Activated CD4-positive, alpha-beta memory T cell treated with anti-CD3 and anti-CD28 coated beads for 36 hours (primary cell): ENCODE results near the gene NAPEPLD. TPM values are rescaled to one million over a fixed set of nuclear protein-coding genes. Genes with fewer than 3 reads are reported as not detected.
A peak's percentile ranks its signal among the peaks of the same experiment; 100 is the strongest.
"Not testable (repeated sequence)": the region's sequence is repeated elsewhere in the genome, so short reads cannot be mapped to it uniquely, and the experiment has no call there.

Experiments
- CTCF ChIA-PET: fragments of 350-600 bp; sonication (Branson Sonifier 250); formaldehyde crosslinking; loops from one replicate; lab custom pipeline; 2021; ENCODE audit warnings: antibody characterized with exemption, inconsistent platforms; lab: Charles Lee
- POLR2A ChIA-PET: fragments of 350-600 bp; sonication (Branson Sonifier 250); formaldehyde crosslinking; loops from one replicate; lab custom pipeline; 2021; ENCODE audit warnings: antibody characterized with exemption; lab: Charles Lee
- DNase-seq: peaks from one replicate; pipeline ENCODE4 v3.0.0-alpha.2; 2020
- H3K27ac Mint-ChIP-seq: one replicate; pipeline ENCODE4 v1.8.0; 2021; ENCODE audit warnings: mixed read lengths
- H3K27me3 Mint-ChIP-seq: one replicate; pipeline ENCODE4 v1.8.0; 2021; ENCODE audit warnings: mixed read lengths
- H3K36me3 Mint-ChIP-seq: one replicate; pipeline ENCODE4 v1.8.0; 2021; ENCODE audit warnings: mixed read lengths
- H3K4me1 Mint-ChIP-seq: one replicate; pipeline ENCODE4 v1.8.0; 2021; ENCODE audit warnings: low read depth, mixed read lengths
- H3K4me3 Mint-ChIP-seq: one replicate; pipeline ENCODE4 v1.8.0; 2021; ENCODE audit warnings: mild to moderate bottlenecking, mixed read lengths
- H3K9me3 Mint-ChIP-seq: one replicate; pipeline ENCODE4 v1.8.0; 2021; ENCODE audit warnings: mixed read lengths
- intact Hi-C: fragments of 100-400 bp; cut with micrococcal nuclease; formaldehyde crosslinking; loops from one replicate; pipeline ENCODE4 v1.15.1; 2023
- total RNA-seq, 2 experiments: library from RNA; stranded (reverse); gene quantifications; one replicate each; pipeline ENCODE4 v1.2.3, GENCODE V29; 2021

The NAPEPLD gene
- total RNA-seq, 2 experiments from 2014 or later: 8.4 to 9.3 TPM

GRCh38 chr7:103095558-103095957, 53.3 kb downstream of the NAPEPLD start:
- H3K9me3 Mint-ChIP-seq, intact Hi-C loops, POLR2A ChIA-PET, H3K4me1 Mint-ChIP-seq, CTCF ChIA-PET, H3K27ac Mint-ChIP-seq, H3K4me3 Mint-ChIP-seq, H3K27me3 Mint-ChIP-seq, DNase-seq: not testable (repeated sequence)
- H3K36me3 Mint-ChIP-seq: peaks cover 33% of the 10 kb centered on the region

- Mint-ChIP-seq H3K27ac (no peak overlapping the region), H3K36me3 (peaks cover 38% of the 10 kb centered on the region), H3K27me3 (no peaks in the 10 kb centered on the region), H3K9me3 (no peaks in the 10 kb centered on the region), H3K4me3 (no peak overlapping the region), H3K4me1 (no peaks in the 10 kb centered on the region)
- intact Hi-C loops: no loop called here
- no peak for DNase-seq
- ChIA-PET CTCF (no interaction called here), POLR2A (no interaction called here)
These were observed 54.8 kb downstream of the NAPEPLD start for GRCh38 chr7:103094102-103094501.

- peaks cover 42% of the 10 kb centered on the region for H3K36me3 Mint-ChIP-seq
These were observed 55.5 kb downstream of the NAPEPLD start for GRCh38 chr7:103093429-103093828.

GRCh38 chr7:103092321-103092720, 56.6 kb downstream of the NAPEPLD start:
- H3K4me3 Mint-ChIP-seq, H3K9me3 Mint-ChIP-seq, intact Hi-C loops, DNase-seq, H3K27me3 Mint-ChIP-seq, POLR2A ChIA-PET, H3K4me1 Mint-ChIP-seq: not testable (repeated sequence)
- Mint-ChIP-seq H3K36me3 (peaks cover 44% of the 10 kb centered on the region), H3K27ac (peak overlapping the region; percentile 40)
- CTCF ChIA-PET: interaction anchor here (1.0 kb wide), 1 partner anchor 17 kb away, joined by 3 read pairs; the partner anchor contains the start of gene ARMC10

More at GRCh38 chr7:103093429-103093828, 55.5 kb downstream of the NAPEPLD start:
- ChIA-PET CTCF (interaction anchor here (1.0 kb wide), 1 partner anchor 18 kb away, joined by 3 read pairs; the partner anchor contains the start of gene ARMC10), POLR2A (no interaction called here)
- no peak for DNase-seq
- Mint-ChIP-seq H3K4me1 (no peaks in the 10 kb centered on the region), H3K27me3 (no peaks in the 10 kb centered on the region), H3K9me3 (no peaks in the 10 kb centered on the region), H3K4me3 (no peak overlapping the region), H3K27ac (no peak overlapping the region)
- intact Hi-C loops: no loop called here

GRCh38 chr7:103083210-103083609, 65.7 kb downstream of the NAPEPLD start:
- CTCF ChIA-PET: no interaction called here
- H3K36me3 Mint-ChIP-seq: peaks cover 20% of the 10 kb centered on the region
- H3K27me3 Mint-ChIP-seq: no peaks in the 10 kb centered on the region
- no peak overlapping the region for H3K4me3 Mint-ChIP-seq
- no peaks in the 10 kb centered on the region for H3K9me3 Mint-ChIP-seq
- POLR2A ChIA-PET: no interaction called here
- intact Hi-C loops: no loop called here
- no peak for DNase-seq
- H3K27ac Mint-ChIP-seq: no peak overlapping the region
- H3K4me1 Mint-ChIP-seq: peaks cover 9% of the 10 kb centered on the region

GRCh38 chr7:103082497-103082896, 66.4 kb downstream of the NAPEPLD start:
- Mint-ChIP-seq H3K4me1 (peaks cover 13% of the 10 kb centered on the region), H3K27me3 (no peaks in the 10 kb centered on the region), H3K4me3 (no peak overlapping the region), H3K27ac (no peak overlapping the region), H3K36me3 (peaks cover 18% of the 10 kb centered on the region), H3K9me3 (no peaks in the 10 kb centered on the region)
- intact Hi-C loops: no loop called here
- ChIA-PET CTCF (no interaction called here), POLR2A (no interaction called here)
- no peak for DNase-seq

- DNase-seq: no peak
- Mint-ChIP-seq H3K9me3 (no peaks in the 10 kb centered on the region), H3K4me1 (peaks cover 23% of the 10 kb centered on the region), H3K27ac (no peak overlapping the region), H3K36me3 (peaks cover 9% of the 10 kb centered on the region), H3K27me3 (no peaks in the 10 kb centered on the region), H3K4me3 (no peak overlapping the region)
- ChIA-PET CTCF (interaction anchor here (1.2 kb wide), 1 partner anchor 48 kb away, joined by 3 read pairs; no protein-coding TSS in a partner anchor), POLR2A (no interaction called here)
- intact Hi-C loops: no loop called here
These were observed 68.0 kb downstream of the NAPEPLD start for GRCh38 chr7:103080923-103081322.

- Mint-ChIP-seq H3K27ac (no peak overlapping the region), H3K4me3 (no peak overlapping the region), H3K27me3 (no peaks in the 10 kb centered on the region), H3K9me3 (no peaks in the 10 kb centered on the region), H3K4me1 (peaks cover 29% of the 10 kb centered on the region), H3K36me3 (peaks cover 6% of the 10 kb centered on the region)
- CTCF ChIA-PET: interaction anchor here (1.0 to 1.4 kb wide), 2 partner anchors 14 to 18 kb away, joined by 3 to 4 read pairs; no protein-coding TSS in a partner anchor
- POLR2A ChIA-PET: no interaction called here
- DNase-seq: no peak
- intact Hi-C loops: loop anchor here (10.0 kb wide), 2 partner anchors 205 to 325 kb away; no protein-coding TSS in a partner anchor
These were observed 69.1 kb downstream of the NAPEPLD start for GRCh38 chr7:103079836-103080235.

- POLR2A ChIA-PET, H3K36me3 Mint-ChIP-seq, H3K9me3 Mint-ChIP-seq, H3K27me3 Mint-ChIP-seq, CTCF ChIA-PET, DNase-seq, H3K4me3 Mint-ChIP-seq, H3K27ac Mint-ChIP-seq: not testable (repeated sequence)
- H3K4me1 Mint-ChIP-seq: peaks cover 39% of the 10 kb centered on the region
- intact Hi-C loops: loop anchor here (10.0 kb wide), 2 partner anchors 203 to 327 kb away; no protein-coding TSS in a partner anchor
These were observed 70.7 kb downstream of the NAPEPLD start for GRCh38 chr7:103078226-103078625.

GRCh38 chr7:103077318-103077717, 71.6 kb downstream of the NAPEPLD start:
- DNase-seq: no peak
- Mint-ChIP-seq H3K27ac (no peak overlapping the region), H3K9me3 (no peaks in the 10 kb centered on the region), H3K36me3 (peaks cover 4% of the 10 kb centered on the region), H3K4me1 (peaks cover 42% of the 10 kb centered on the region), H3K27me3 (no peaks in the 10 kb centered on the region), H3K4me3 (no peak overlapping the region)
- intact Hi-C loops: loop anchor here (10.0 kb wide), 2 partner anchors 203 to 327 kb away; no protein-coding TSS in a partner anchor
- ChIA-PET CTCF (interaction anchor here (0.6 kb wide), 1 partner anchor 1805 kb away, joined by 4 read pairs; no protein-coding TSS in a partner anchor), POLR2A (no interaction called here)

- no peak for DNase-seq
- Mint-ChIP-seq H3K27me3 (no peaks in the 10 kb centered on the region), H3K36me3 (peaks cover 4% of the 10 kb centered on the region), H3K4me3 (no peak overlapping the region), H3K4me1 (peaks cover 41% of the 10 kb centered on the region), H3K27ac (no peak overlapping the region), H3K9me3 (no peaks in the 10 kb centered on the region)
- POLR2A ChIA-PET: no interaction called here
- CTCF ChIA-PET: interaction anchor here (3.1 kb wide), 1 partner anchor 14 kb away, joined by 12 read pairs; no protein-coding TSS in a partner anchor
- intact Hi-C loops: loop anchor here (10.0 kb wide), 2 partner anchors 202 to 328 kb away; no protein-coding TSS in a partner anchor
These were observed 72.1 kb downstream of the NAPEPLD start for GRCh38 chr7:103076764-103077163.

GRCh38 chr7:103075337-103075918, 73.5 kb downstream of the NAPEPLD start:
- H3K9me3 Mint-ChIP-seq: no peaks in the 10 kb centered on the region
- peak overlapping the region; percentile 88 for H3K27ac Mint-ChIP-seq
- H3K36me3 Mint-ChIP-seq: peaks cover 4% of the 10 kb centered on the region
- POLR2A ChIA-PET: interaction anchor here (0.6 to 2.0 kb wide), 9 partner anchors 9 to 327 kb away, joined by 3 to 9 read pairs (median 4); partner anchors contain the start of genes FAM185A, NAPEPLD and PSMC2
- H3K4me1 Mint-ChIP-seq: peaks cover 41% of the 10 kb centered on the region
- H3K27me3 Mint-ChIP-seq: no peaks in the 10 kb centered on the region
- DNase-seq: peak; percentile 86
- intact Hi-C loops: loop anchor here (1.0 to 10.0 kb wide), 5 partner anchors 74 to 329 kb away; partner anchors contain the start of gene NAPEPLD
- H3K4me3 Mint-ChIP-seq: peak overlapping the region; percentile 95
- CTCF ChIA-PET: interaction anchor here (0.9 to 3.1 kb wide), 5 partner anchors 13 to 327 kb away, joined by 3 to 12 read pairs (median 4); partner anchors contain the start of genes FAM185A and NAPEPLD
